NCI-H748 treated with DMSO at 0.1 percent for 48 hours (cell line): ENCODE measurements around the gene KIAA1671.
"Not testable (repeated sequence)": the region's sequence is repeated elsewhere in the genome, so short reads cannot be mapped to it uniquely, and the experiment has no call there.

Experiments
- DNase-seq: peaks from one replicate; lab custom pipeline; 2025; lab: John Stamatoyannopoulos, UW

Gene KIAA1671

GRCh38 chr22:25170426-25170980, 218.0 kb downstream of the KIAA1671 start:
- no peak for DNase-seq

GRCh38 chr22:25172153-25172552, 219.6 kb downstream of the KIAA1671 start:
- no peak for DNase-seq

GRCh38 chr22:25174156-25174887, 221.8 kb downstream of the KIAA1671 start:
- no peak for DNase-seq

GRCh38 chr22:25174888-25175411, 222.4 kb downstream of the KIAA1671 start:
- no peak for DNase-seq

- DNase-seq: no peak
Observed at GRCh38 chr22:25176175-25176574, 223.7 kb downstream of the KIAA1671 start.

- DNase-seq: no peak
Observed at GRCh38 chr22:25176799-25177198, 224.3 kb downstream of the KIAA1671 start.

- DNase-seq: no peak
Observed at GRCh38 chr22:25177226-25177625, 224.7 kb downstream of the KIAA1671 start.

GRCh38 chr22:25177895-25178294, 225.4 kb downstream of the KIAA1671 start:
- DNase-seq: no peak

GRCh38 chr22:25178348-25178747, 225.8 kb downstream of the KIAA1671 start:
- DNase-seq: not testable (repeated sequence)

- DNase-seq: not testable (repeated sequence)
Observed at GRCh38 chr22:25178869-25179631, 226.5 kb downstream of the KIAA1671 start.

GRCh38 chr22:25182131-25183110, 229.9 kb downstream of the KIAA1671 start:
- no peak for DNase-seq

- DNase-seq: no peak
Observed at GRCh38 chr22:25183949-25184619, 231.6 kb downstream of the KIAA1671 start.

GRCh38 chr22:25186140-25186539, 233.6 kb downstream of the KIAA1671 start:
- DNase-seq: no peak

GRCh38 chr22:25187469-25187868, 235.0 kb downstream of the KIAA1671 start:
- DNase-seq: no peak

- DNase-seq: no peak
Observed at GRCh38 chr22:25192406-25192805, 239.9 kb downstream of the KIAA1671 start.

- DNase-seq: no peak
Observed at GRCh38 chr22:25193130-25193529, 240.6 kb downstream of the KIAA1671 start.

- DNase-seq: no peak
Observed at GRCh38 chr22:25193548-25193947, 241.0 kb downstream of the KIAA1671 start.

- DNase-seq: no peak
Observed at GRCh38 chr22:25196326-25196725, 243.8 kb downstream of the KIAA1671 start.

GRCh38 chr22:25197340-25197739, 244.8 kb downstream of the KIAA1671 start:
- DNase-seq: no peak

GRCh38 chr22:25199731-25200520, 247.4 kb downstream of the KIAA1671 start, which contains the start of gene CRYBB3:
Gene CRYBB3, plus strand, starts transcription at chr22:25199858. Its CDS starts 1,539 bp downstream, at chr22:25201397.
- no peak for DNase-seq
